Body of pancreas (tissue), 4 donors: ENCODE measurements around the gene NRXN2.

ENCODE experiments used
- POLR2A ChIP-seq, 3 donors: fragments of 450-650 bp; IDR thresholded peaks; one replicate each; pipeline ENCODE4 v1.6.1; 2016; ENCODE audit warnings: antibody characterized with exemption in 3 of 3, mild to moderate bottlenecking in 2 of 3
- TF ChIP-seq, protein P1 (sequence below), 7 experiments: fragments of 450-650 bp in 4 of 7; fragments of 200-600 bp in 3 of 7; sonication (generic) in 3 of 7; IDR thresholded peaks; one replicate each; pipeline ENCODE4 v1.5.1; 2016 to 2019; ENCODE audit warnings: antibody characterized with exemption in 7 of 7

DNA sequence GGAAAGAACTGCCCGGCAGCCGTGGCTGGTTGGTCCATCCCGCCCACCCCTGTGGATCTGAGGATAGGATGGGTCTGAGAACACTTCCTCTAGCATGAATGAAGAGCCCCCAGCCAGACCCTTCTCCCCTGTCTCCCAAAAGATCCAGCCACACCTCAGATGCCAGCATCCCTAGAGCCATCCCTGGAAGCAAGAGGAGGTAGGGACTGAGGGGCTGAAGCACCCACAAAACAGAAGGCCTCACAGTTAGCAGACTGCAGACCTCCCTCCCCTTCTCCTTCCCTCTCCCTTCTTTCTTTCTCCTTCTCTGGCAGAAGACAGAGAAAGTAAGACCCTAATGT, 1.7 kb downstream of the NRXN2 start:
- TF ChIP-seq, protein P1, sequence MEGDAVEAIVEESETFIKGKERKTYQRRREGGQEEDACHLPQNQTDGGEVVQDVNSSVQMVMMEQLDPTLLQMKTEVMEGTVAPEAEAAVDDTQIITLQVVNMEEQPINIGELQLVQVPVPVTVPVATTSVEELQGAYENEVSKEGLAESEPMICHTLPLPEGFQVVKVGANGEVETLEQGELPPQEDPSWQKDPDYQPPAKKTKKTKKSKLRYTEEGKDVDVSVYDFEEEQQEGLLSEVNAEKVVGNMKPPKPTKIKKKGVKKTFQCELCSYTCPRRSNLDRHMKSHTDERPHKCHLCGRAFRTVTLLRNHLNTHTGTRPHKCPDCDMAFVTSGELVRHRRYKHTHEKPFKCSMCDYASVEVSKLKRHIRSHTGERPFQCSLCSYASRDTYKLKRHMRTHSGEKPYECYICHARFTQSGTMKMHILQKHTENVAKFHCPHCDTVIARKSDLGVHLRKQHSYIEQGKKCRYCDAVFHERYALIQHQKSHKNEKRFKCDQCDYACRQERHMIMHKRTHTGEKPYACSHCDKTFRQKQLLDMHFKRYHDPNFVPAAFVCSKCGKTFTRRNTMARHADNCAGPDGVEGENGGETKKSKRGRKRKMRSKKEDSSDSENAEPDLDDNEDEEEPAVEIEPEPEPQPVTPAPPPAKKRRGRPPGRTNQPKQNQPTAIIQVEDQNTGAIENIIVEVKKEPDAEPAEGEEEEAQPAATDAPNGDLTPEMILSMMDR (IDR thresholded peaks at IDR 0.05): no peak
- no peak for TF ChIP-seq POLR2A (IDR thresholded peaks at IDR 0.05)
